IMR-90 (cell line): ENCODE measurements around the gene DNAJC2. TPM values are rescaled to one million over a fixed set of nuclear protein-coding genes. Genes with fewer than 3 reads are reported as not detected.

Experiments used
- ATAC-seq: fragments of 200-7000 bp; cut with Tn5 transposase; 2 replicates; pipeline ENCODE4 v1.9.1; 2020; ENCODE audit warnings: low read depth, mild to moderate bottlenecking, moderate library complexity
- BruUV-seq: library from RNA; stranded (reverse); fragments of 400-500 nt; replicated peaks from 2 replicates; lab custom pipeline; 2021; lab: Mats Ljungman, UMichigan
- CTCF ChIA-PET: fragments of 300-600 bp; formaldehyde crosslinking; extraction: SDS; loops from one replicate; lab custom pipeline; 2021; ENCODE audit warnings: antibody characterized with exemption; lab: Yijun Ruan, JAX
- POLR2A ChIA-PET: fragments of 300-600 bp; sonication (Branson Sonifier 250); formaldehyde crosslinking; loops from one replicate; lab custom pipeline; 2022; ENCODE audit warnings: antibody characterized with exemption; ENCODE audit not compliant: unreplicated experiment; lab: Charles Lee
- DNase-seq: peaks from one replicate; pipeline ENCODE4 v3.0.0; 2013
- H2AFZ ChIP-seq: replicated peaks from 2 replicates; pipeline ENCODE3; 2013; ENCODE audit warnings: low read length, mild to moderate bottlenecking; ENCODE audit not compliant: poor library complexity
- H2AK5ac ChIP-seq: 2 replicates; pipeline ENCODE4 v1.6.1; 2013; ENCODE audit warnings: low read depth, low read length, inconsistent platforms
- H2AK9ac ChIP-seq: replicated peaks from 2 replicates; pipeline ENCODE3; 2013; ENCODE audit warnings: mild to moderate bottlenecking, low read depth, low read length, moderate library complexity; ENCODE audit not compliant: poor library complexity
- H2BK120ac ChIP-seq: 2 replicates; pipeline ENCODE4 v1.6.1; 2013; ENCODE audit warnings: low read depth, low read length, inconsistent platforms
- H2BK15ac ChIP-seq: 3 replicates; pipeline ENCODE4 v1.6.1; 2013; ENCODE audit warnings: low read depth, low read length, inconsistent platforms
- H2BK20ac ChIP-seq: 2 replicates; pipeline ENCODE4 v1.6.1; 2013; ENCODE audit warnings: low read depth, mild to moderate bottlenecking, inconsistent platforms, low read length, moderate library complexity
- H2BK5ac ChIP-seq: 2 replicates; pipeline ENCODE4 v1.6.1; 2013; ENCODE audit warnings: mild to moderate bottlenecking, low read depth, low read length, inconsistent platforms; ENCODE audit not compliant: poor library complexity, severe bottlenecking
- H3K14ac ChIP-seq: replicated peaks from 2 replicates; pipeline ENCODE4 v1.6.1; 2013; ENCODE audit warnings: low read depth, low read length, inconsistent platforms
- H3K18ac ChIP-seq: 2 replicates; pipeline ENCODE4 v1.6.1; 2013; ENCODE audit warnings: low read depth, low read length, control low read depth
- H3K23ac ChIP-seq: 2 replicates; pipeline ENCODE4 v1.6.1; 2013; ENCODE audit warnings: low read depth, low read length, inconsistent platforms
- H3K27ac ChIP-seq: 2 replicates; pipeline ENCODE4 v1.5.1; 2013; ENCODE audit warnings: mild to moderate bottlenecking, control low read depth, low read length; ENCODE audit not compliant: insufficient read depth
- H3K27me3 ChIP-seq: 2 replicates; pipeline ENCODE4 v1.6.1; 2013; ENCODE audit warnings: low read length; ENCODE audit not compliant: control insufficient read depth, insufficient read depth
- H3K36me3 ChIP-seq: 2 replicates; pipeline ENCODE4 v1.6.1; 2013; ENCODE audit warnings: low read length, mixed read lengths; ENCODE audit not compliant: control insufficient read depth, insufficient read depth
- H3K4ac ChIP-seq: 2 replicates; pipeline ENCODE4 v1.6.1; 2013; ENCODE audit warnings: low read depth, low read length, inconsistent platforms
- H3K4me1 ChIP-seq: 2 replicates; pipeline ENCODE4 v1.6.1; 2013; ENCODE audit warnings: low read length, mixed read lengths; ENCODE audit not compliant: control insufficient read depth, insufficient read depth
- H3K4me2 ChIP-seq: 2 replicates; pipeline ENCODE4 v1.6.1; 2013; ENCODE audit warnings: low read depth, mild to moderate bottlenecking, control low read depth, low read length, moderate library complexity
- H3K4me3 ChIP-seq: 2 replicates; pipeline ENCODE4 v1.5.1; 2013; ENCODE audit warnings: low read depth, mild to moderate bottlenecking, control low read depth, low read length, moderate library complexity; ENCODE audit not compliant: insufficient read depth
- H3K56ac ChIP-seq: 2 replicates; pipeline ENCODE4 v1.6.1; 2013; ENCODE audit warnings: low read length, inconsistent platforms; ENCODE audit not compliant: insufficient read depth; ENCODE audit errors: extremely low read depth
- H3K79me1 ChIP-seq, 2 experiments: 2 replicates each; pipeline ENCODE4 v1.6.1; 2013; ENCODE audit warnings: low read length in 2 of 2, inconsistent platforms in 1 of 2, low read depth in 1 of 2
- H3K9ac ChIP-seq: 2 replicates; pipeline ENCODE4 v1.6.1; 2013; ENCODE audit warnings: low read depth, low read length, control low read depth
- H3K9me1 ChIP-seq: 2 replicates; pipeline ENCODE4 v1.6.1; 2013; ENCODE audit warnings: low read length, inconsistent platforms; ENCODE audit not compliant: insufficient read depth
- H3K9me3 ChIP-seq: 2 replicates; pipeline ENCODE4 v1.6.1; 2013; ENCODE audit warnings: low read length; ENCODE audit not compliant: control insufficient read depth, insufficient read depth
- H4K20me1 ChIP-seq: 2 replicates; pipeline ENCODE4 v1.6.1; 2013; ENCODE audit warnings: low read length, inconsistent platforms; ENCODE audit not compliant: insufficient read depth
- H4K5ac ChIP-seq: 2 replicates; pipeline ENCODE4 v1.6.1; 2013; ENCODE audit warnings: mild to moderate bottlenecking, low read depth, low read length, control low read depth
- H4K8ac ChIP-seq, 2 experiments: 2 replicates each; pipeline ENCODE4 v1.6.1; 2013; ENCODE audit warnings: low read depth in 2 of 2, low read length in 2 of 2, control low read depth in 1 of 2, inconsistent platforms in 1 of 2
- H4K91ac ChIP-seq: 2 replicates; pipeline ENCODE4 v1.6.1; 2013; ENCODE audit warnings: low read depth, low read length, inconsistent platforms; ENCODE audit not compliant: insufficient read depth
- BHLHE40 ChIP-seq: fragments of 150-350 bp; IDR thresholded peaks from 2 replicates; pipeline ENCODE4 v1.6.1; 2016; ENCODE audit warnings: mild to moderate bottlenecking, low read depth, low read length
- CEBPB ChIP-seq: IDR thresholded peaks from 2 replicates; pipeline ENCODE4 v1.6.1; 2012; ENCODE audit warnings: low read depth, low read length, improper control_type of control experiment
- CHD1 ChIP-seq: IDR thresholded peaks from 2 replicates; pipeline ENCODE4 v1.6.1; 2012; ENCODE audit warnings: low read depth, low read length, improper control_type of control experiment
- CTCF ChIP-seq: conservative IDR thresholded peaks from 2 replicates; pipeline ENCODE4 v1.5.1; 2012; ENCODE audit warnings: mild to moderate bottlenecking, low read depth, low read length, improper control_type of control experiment
- ELK1 ChIP-seq: fragments of 150-350 bp; IDR thresholded peaks from 2 replicates; pipeline ENCODE4 v1.6.1; 2016; ENCODE audit warnings: low read depth, mild to moderate bottlenecking, low read length, moderate library complexity, borderline replicate concordance
- FOS ChIP-seq: fragments of 150-350 bp; IDR thresholded peaks from 2 replicates; pipeline ENCODE4 v1.6.1; 2016; ENCODE audit warnings: low read depth, low read length
- MAFK ChIP-seq: IDR thresholded peaks from 2 replicates; pipeline ENCODE4 v1.6.1; 2012; ENCODE audit warnings: low read depth, low read length, improper control_type of control experiment
- MXI1 ChIP-seq: IDR thresholded peaks from 2 replicates; pipeline ENCODE4 v1.6.1; 2012; ENCODE audit warnings: low read depth, mild to moderate bottlenecking, low read length, moderate library complexity, borderline replicate concordance
- NFE2L2 ChIP-seq: fragments of 150-350 bp; IDR thresholded peaks from 2 replicates; pipeline ENCODE4 v1.6.1; 2016; ENCODE audit warnings: low read depth, mild to moderate bottlenecking, low read length
- RAD21 ChIP-seq: IDR thresholded peaks from 2 replicates; pipeline ENCODE4 v1.6.1; 2012; ENCODE audit warnings: low read length, improper control_type of control experiment
- RFX5 ChIP-seq: IDR thresholded peaks from 2 replicates; pipeline ENCODE4 v1.8.0; 2012; ENCODE audit warnings: low read depth, mild to moderate bottlenecking, low read length, moderate library complexity
- SMC3 ChIP-seq: fragments of 150-350 bp; IDR thresholded peaks from 2 replicates; pipeline ENCODE4 v1.6.1; 2016; ENCODE audit warnings: low read depth, mild to moderate bottlenecking, antibody characterized with exemption, low read length, moderate library complexity
- WGBS, 2 experiments: methylation state at CpG; one replicate each; pipeline versions ENCODE4 v1.1.5 to v1.1.7; 2013; ENCODE audit warnings: missing lambda C conversion rate in 2 of 2; ENCODE audit not compliant: insufficient read length in 1 of 2; ENCODE audit errors: extremely low coverage in 2 of 2; 5-methylcytosine and 5-hydroxymethylcytosine counted together
- dilution Hi-C: fragments of 300-500 bp; cut with HindIII; formaldehyde crosslinking; loops from one replicate; pipeline ENCODE4 v1.14.3; 2018; ENCODE audit warnings: low sequenced_read_pairs; ENCODE audit not compliant: unreplicated experiment
- in situ Hi-C: fragments of 300-500 bp; cut with MboI; formaldehyde crosslinking; loops from 3 replicates; pipeline ENCODE4 v1.14.3; 2019; ENCODE audit warnings: low sequenced_read_pairs, inconsistent platforms, mixed read lengths
- intact Hi-C: fragments of 100-400 bp; cut with micrococcal nuclease; formaldehyde crosslinking; loops from 2 replicates; pipeline ENCODE4 v1.10.0; 2022
- polyA plus RNA-seq, 3 experiments: library from polyadenylated mRNA; depleted of rRNA; stranded (reverse); fragments of >200 nt; gene quantifications; 2 replicates each; pipeline ENCODE4 v1.2.3, GENCODE V29; 2012; ENCODE audit warnings: low replicate concordance in 1 of 3
- total RNA-seq: library from RNA; depleted of rRNA; stranded (reverse); fragments of >200 nt; gene quantifications from 2 replicates; pipeline ENCODE4 v1.2.3, GENCODE V29; 2012

DNAJC2 gene
- total and polyA plus RNA-seq, 2 of the 4 experiments (the other 2 are of a cell fraction), result 17.5 to 22.4 TPM

GRCh38 chr7:103388469-103389140 lies 44.0 kb upstream of the DNAJC2 start:
- no peak overlapping the region for H2BK15ac ChIP-seq
- no peak overlapping the region for H3K27ac ChIP-seq
- no peak overlapping the region for H3K23ac ChIP-seq
- no peaks in the 10 kb centered on the region for H4K20me1 ChIP-seq
- ChIA-PET CTCF (no interaction called here), POLR2A (no interaction called here)
- H4K8ac ChIP-seq, result no peak overlapping the region
- no peak overlapping the region for H3K18ac ChIP-seq
- no peaks in the 10 kb centered on the region for H3K4me1 ChIP-seq
- no peak for ATAC-seq
- no peak overlapping the region for H2AK5ac ChIP-seq
- H3K4ac ChIP-seq, result no peak overlapping the region
- no peak overlapping the region for H2AFZ ChIP-seq
- H4K5ac ChIP-seq, result no peak overlapping the region
- no peak overlapping the region for H4K91ac ChIP-seq
- 58% methylated on average over 2 of the region's 4 CpGs; no CpG with 5 or more reads in 1 of the 2 experiments for WGBS, 2 experiments
- BruUV-seq, result no TSS peak
- no peak overlapping the region for H2BK20ac ChIP-seq
- no peak overlapping the region for H3K56ac ChIP-seq
- intact Hi-C loops (no loop called here), dilution Hi-C loops (no loop called here), in situ Hi-C loops (no loop called here)
- H3K36me3 ChIP-seq, result no peaks in the 10 kb centered on the region
- H3K4me2 ChIP-seq, result no peak overlapping the region
- H3K79me1 ChIP-seq, result no peaks in the 10 kb centered on the region
- H3K14ac ChIP-seq, result no peak overlapping the region
- H3K27me3 ChIP-seq, result peaks cover 5% of the 10 kb centered on the region
- no peak overlapping the region for H2AK9ac ChIP-seq
- no peaks in the 10 kb centered on the region for H3K9me3 ChIP-seq
- DNase-seq, result no peak
- no peak overlapping the region for H3K4me3 ChIP-seq
- H2BK5ac ChIP-seq, result no peak overlapping the region
- TF ChIP-seq MXI1, result no peak
- no peak for TF ChIP-seq BHLHE40
- no peak for TF ChIP-seq CEBPB
- no peak for TF ChIP-seq CTCF
- no peak for TF ChIP-seq ELK1
- no peak for TF ChIP-seq MAFK
- no peak for TF ChIP-seq RAD21
- TF ChIP-seq CHD1, result no peak
- no peak for TF ChIP-seq SMC3
- no peak for TF ChIP-seq RFX5
- TF ChIP-seq FOS, result no peak
- TF ChIP-seq NFE2L2, result no peak
- no peaks in the 10 kb centered on the region for H3K9me1 ChIP-seq
- no peak overlapping the region for H3K9ac ChIP-seq
- H2BK120ac ChIP-seq, result no peak overlapping the region
